Mononuclear cell (primary cell): Measurements from ENCODE around the gene CYP4V2. TPM values are rescaled to one million over a fixed set of nuclear protein-coding genes. Genes with fewer than 3 reads are reported as not detected.

Experiments
- total RNA-seq: library from RNA; depleted of rRNA; stranded (reverse); fragments of >200 nt; gene quantifications from one replicate; pipeline ENCODE4 v1.2.3, GENCODE V29; 2012

CYP4V2 gene
- total RNA-seq, 1 donor, result 17.2 TPM

Other genes with a start within 250 kb of the CYP4V2 start
- 0.63 TPM for gene TLR3, start 122.4 kb upstream of the CYP4V2 start, total RNA-seq
- 0.42 TPM for gene FAM149A, start 86.9 kb upstream of the CYP4V2 start, total RNA-seq
- 0.63 TPM for gene KLKB1, start 35.9 kb downstream of the CYP4V2 start, total RNA-seq
- gene F11, start 74.6 kb downstream of the CYP4V2 start, total RNA-seq, result not detected